GM12891 (cell line): ENCODE measurements around the gene DCDC1.

Source experiments
- POLR2A ChIP-seq: IDR thresholded peaks from 2 replicates; pipeline ENCODE4 v1.6.1; 2011; ENCODE audit warnings: low read depth, low read length, control low read depth
- POLR2AphosphoS5 ChIP-seq: IDR thresholded peaks from 2 replicates; pipeline ENCODE4 v1.6.1; 2011; ENCODE audit warnings: low read depth, low read length, control low read depth
- POU2F2 ChIP-seq: IDR thresholded peaks from 2 replicates; pipeline ENCODE4 v1.6.1; 2011; ENCODE audit warnings: low read depth, mild to moderate bottlenecking, control low read depth, low read length, moderate library complexity

DNA sequence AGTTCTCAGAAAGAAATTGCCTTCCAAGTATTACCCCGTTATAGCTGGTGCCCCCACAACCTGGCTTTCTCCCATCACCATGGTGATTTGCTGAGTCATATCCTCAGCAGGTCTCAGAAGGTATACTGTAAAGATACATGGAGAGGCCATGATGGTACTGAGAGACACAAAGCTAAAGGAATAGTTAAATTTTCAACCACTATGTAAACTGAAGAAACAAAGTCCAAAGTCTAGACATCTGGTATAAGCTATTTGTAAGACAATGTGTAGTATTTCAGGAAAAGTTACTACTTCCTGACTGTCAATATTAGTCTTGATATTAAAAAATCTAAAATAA, 377.1 kb downstream of the DCDC1 start:
- TF ChIP-seq POLR2A, result no peak
- TF ChIP-seq POLR2AphosphoS5, result no peak
- no peak for TF ChIP-seq POU2F2
